Hepatocyte (in vitro differentiated cells): ENCODE results near the gene FMNL2. TPM values are rescaled to one million over a fixed set of nuclear protein-coding genes. Genes with fewer than 3 reads are reported as not detected.

Source experiments
- DNase-seq: peaks from one replicate; pipeline ENCODE4 v3.0.0-alpha.2; 2016; ENCODE audit warnings: low spot score
- H2AFZ ChIP-seq: fragments of 200-600 bp; sonication (generic); 2 replicates; pipeline ENCODE4 v1.6.0; 2016; ENCODE audit warnings: antibody characterized with exemption, mild to moderate bottlenecking
- H3K27ac ChIP-seq: fragments of 200-600 bp; sonication (generic); 2 replicates; pipeline ENCODE4 v1.5.1; 2016; ENCODE audit warnings: mild to moderate bottlenecking
- H3K27me3 ChIP-seq: fragments of 200-600 bp; sonication (generic); 2 replicates; pipeline ENCODE4 v1.6.1; 2016
- H3K36me3 ChIP-seq: fragments of 200-600 bp; sonication (generic); replicated peaks from 2 replicates; pipeline ENCODE4 v1.5.1; 2016; ENCODE audit warnings: low read depth; ENCODE audit not compliant: insufficient read depth
- H3K4me1 ChIP-seq: fragments of 200-600 bp; sonication (generic); 2 replicates; pipeline ENCODE4 v1.5.1; 2016; ENCODE audit warnings: mild to moderate bottlenecking, moderate library complexity; ENCODE audit not compliant: insufficient read depth
- H3K4me2 ChIP-seq: fragments of 200-600 bp; sonication (generic); 2 replicates; pipeline ENCODE4 v1.6.0; 2016
- H3K4me3 ChIP-seq: fragments of 200-600 bp; sonication (generic); 2 replicates; pipeline ENCODE4 v1.5.1; 2016; ENCODE audit warnings: mild to moderate bottlenecking
- H3K79me2 ChIP-seq: fragments of 200-600 bp; sonication (generic); 2 replicates; pipeline ENCODE4 v1.6.0; 2017; ENCODE audit warnings: mild to moderate bottlenecking
- H3K9me2 ChIP-seq: fragments of 200-600 bp; sonication (generic); replicated peaks from 2 replicates; pipeline ENCODE4 v1.6.0; 2017; ENCODE audit warnings: mild to moderate bottlenecking; ENCODE audit not compliant: insufficient read depth
- H3K9me3 ChIP-seq: fragments of 200-600 bp; sonication (generic); 2 replicates; pipeline ENCODE4 v1.5.1; 2016; ENCODE audit warnings: low read depth, mild to moderate bottlenecking
- H4K20me1 ChIP-seq: fragments of 200-600 bp; sonication (generic); 2 replicates; pipeline ENCODE4 v1.6.0; 2016; ENCODE audit warnings: mild to moderate bottlenecking; ENCODE audit not compliant: insufficient read depth, poor library complexity, severe bottlenecking
- EZH2 ChIP-seq: fragments of 200-600 bp; sonication (generic); IDR thresholded peaks from 2 replicates; pipeline ENCODE4 v1.6.1; 2016; ENCODE audit warnings: antibody characterized with exemption, mild to moderate bottlenecking, borderline replicate concordance
- EZH2phosphoT487 ChIP-seq: fragments of 200-600 bp; sonication (generic); IDR thresholded peaks from one replicate; pipeline ENCODE4 v1.6.1; 2018; ENCODE audit warnings: antibody characterized with exemption, mild to moderate bottlenecking, low read depth, moderate library complexity; ENCODE audit not compliant: unreplicated experiment, severe bottlenecking
- WGBS: methylation state at CpG from one replicate; pipeline ENCODE4 v1.1.6; 2016; ENCODE audit warnings: low lambda C conversion rate; ENCODE audit errors: missing lambda C conversion rate; 5-methylcytosine and 5-hydroxymethylcytosine counted together
- polyA plus RNA-seq: library from polyadenylated mRNA; unstranded; fragments of >200 nt; fragmentation: Nextera tagmentation; extraction: Ambion mirVana; gene quantifications from 2 replicates; pipeline ENCODE4 v1.2.1, GENCODE V29; 2016
- total RNA-seq: library from RNA; depleted of rRNA; stranded (reverse); fragments of >200 nt; gene quantifications from 2 replicates; pipeline ENCODE4 v1.2.3, GENCODE V29; 2014
- TF ChIP-seq, protein P1 (sequence below): fragments of 200-600 bp; sonication (generic); IDR thresholded peaks from 2 replicates; pipeline ENCODE4 v1.5.1; 2016; ENCODE audit warnings: antibody characterized with exemption, mild to moderate bottlenecking; ENCODE audit not compliant: poor library complexity

The FMNL2 gene
- total and polyA plus RNA-seq, 2 experiments from 2014 or later: 11.7 to 53.6 TPM

DNA sequence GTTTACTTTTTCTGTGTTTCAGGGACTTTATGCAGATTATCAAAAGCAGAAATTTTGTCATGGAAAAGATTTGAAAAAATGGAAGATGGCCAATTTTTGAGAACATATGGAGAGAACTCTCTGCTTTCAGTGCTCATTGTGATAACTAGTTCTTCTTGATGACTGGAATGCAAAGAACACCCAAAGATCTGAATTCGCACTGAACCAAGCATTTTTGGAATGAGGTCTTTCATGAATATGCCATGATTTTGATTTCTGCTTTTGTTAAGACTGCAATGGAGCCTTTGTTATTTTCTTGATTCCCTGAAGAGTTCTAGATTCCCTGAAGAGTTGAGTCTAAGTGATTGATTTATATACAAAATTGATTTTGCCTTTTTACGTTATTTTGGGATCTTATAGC is 124.1 kb downstream of the FMNL2 start:
- Histone ChIP-seq H3K27ac (no peak overlapping the region), H4K20me1 (no peaks in the 10 kb centered on the region), H3K36me3 (no peaks in the 10 kb centered on the region), H3K9me2 (no peaks in the 10 kb centered on the region), H2AFZ (no peak overlapping the region), H3K9me3 (no peaks in the 10 kb centered on the region), H3K79me2 (peaks cover 84% of the 10 kb centered on the region), H3K4me1 (no peaks in the 10 kb centered on the region), H3K4me3 (no peak overlapping the region), H3K4me2 (no peak overlapping the region), H3K27me3 (no peaks in the 10 kb centered on the region)
- WGBS: 85% methylated on average over 2 of the region's 2 CpGs
- TF ChIP-seq EZH2phosphoT487 (no peak), EZH2 (no peak)
- TF ChIP-seq, protein P1, sequence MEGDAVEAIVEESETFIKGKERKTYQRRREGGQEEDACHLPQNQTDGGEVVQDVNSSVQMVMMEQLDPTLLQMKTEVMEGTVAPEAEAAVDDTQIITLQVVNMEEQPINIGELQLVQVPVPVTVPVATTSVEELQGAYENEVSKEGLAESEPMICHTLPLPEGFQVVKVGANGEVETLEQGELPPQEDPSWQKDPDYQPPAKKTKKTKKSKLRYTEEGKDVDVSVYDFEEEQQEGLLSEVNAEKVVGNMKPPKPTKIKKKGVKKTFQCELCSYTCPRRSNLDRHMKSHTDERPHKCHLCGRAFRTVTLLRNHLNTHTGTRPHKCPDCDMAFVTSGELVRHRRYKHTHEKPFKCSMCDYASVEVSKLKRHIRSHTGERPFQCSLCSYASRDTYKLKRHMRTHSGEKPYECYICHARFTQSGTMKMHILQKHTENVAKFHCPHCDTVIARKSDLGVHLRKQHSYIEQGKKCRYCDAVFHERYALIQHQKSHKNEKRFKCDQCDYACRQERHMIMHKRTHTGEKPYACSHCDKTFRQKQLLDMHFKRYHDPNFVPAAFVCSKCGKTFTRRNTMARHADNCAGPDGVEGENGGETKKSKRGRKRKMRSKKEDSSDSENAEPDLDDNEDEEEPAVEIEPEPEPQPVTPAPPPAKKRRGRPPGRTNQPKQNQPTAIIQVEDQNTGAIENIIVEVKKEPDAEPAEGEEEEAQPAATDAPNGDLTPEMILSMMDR: no peak
- DNase-seq: no peak

DNA sequence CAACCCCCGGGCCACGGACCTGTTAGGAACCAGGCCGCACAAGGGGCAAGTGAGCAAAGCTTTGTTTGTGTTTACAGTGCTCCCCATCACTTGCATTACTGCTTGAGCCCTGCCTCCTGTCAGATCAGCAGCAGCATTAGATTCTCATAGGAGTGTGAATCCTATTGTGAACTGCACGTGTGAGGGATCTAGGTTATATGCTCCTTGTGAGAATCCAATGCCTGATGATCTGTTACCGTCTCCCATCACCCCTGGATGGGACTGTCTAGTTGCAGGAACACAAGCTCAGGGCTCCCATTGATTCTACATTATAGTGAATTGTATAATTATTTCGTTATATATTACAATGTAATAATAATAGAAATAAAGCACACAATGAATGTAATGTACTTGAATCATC is 125.6 kb downstream of the FMNL2 start:
- TF ChIP-seq EZH2phosphoT487 (no peak), EZH2 (no peak)
- TF ChIP-seq, protein P1: no peak
- Histone ChIP-seq H3K36me3 (no peaks in the 10 kb centered on the region), H3K4me3 (no peak overlapping the region), H4K20me1 (no peaks in the 10 kb centered on the region), H3K4me1 (peaks cover 1% of the 10 kb centered on the region), H3K79me2 (peaks cover 85% of the 10 kb centered on the region), H3K27me3 (no peaks in the 10 kb centered on the region), H2AFZ (no peak overlapping the region), H3K4me2 (no peak overlapping the region), H3K27ac (no peak overlapping the region), H3K9me2 (no peaks in the 10 kb centered on the region), H3K9me3 (no peaks in the 10 kb centered on the region)
- no peak for DNase-seq
- WGBS: 92% methylated on average over 6 of the region's 6 CpGs

DNA sequence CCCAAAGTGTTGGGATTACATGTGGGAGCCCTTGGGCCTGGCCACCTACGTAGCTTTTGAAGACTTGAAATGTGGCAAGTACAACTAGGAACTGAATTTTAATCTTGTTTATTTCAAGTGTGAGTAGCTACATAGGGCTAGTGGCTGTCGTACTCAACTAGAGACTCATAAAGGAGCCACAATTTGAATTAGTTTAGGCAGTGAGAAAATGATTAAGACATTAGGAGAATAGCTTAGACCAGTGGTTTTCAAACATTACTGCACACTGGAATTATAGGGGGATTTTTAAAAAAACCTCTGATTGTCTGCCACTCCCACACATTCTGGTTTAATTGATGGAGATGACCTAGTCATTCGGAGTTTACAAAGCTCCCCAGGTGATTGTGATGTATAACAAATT is 127.1 kb downstream of the FMNL2 start:
- Histone ChIP-seq H3K4me1 (peaks cover 17% of the 10 kb centered on the region), H3K79me2 (peaks cover 80% of the 10 kb centered on the region), H3K27me3 (no peaks in the 10 kb centered on the region), H3K9me3 (no peaks in the 10 kb centered on the region), H4K20me1 (no peaks in the 10 kb centered on the region), H3K9me2 (no peaks in the 10 kb centered on the region), H3K36me3 (no peaks in the 10 kb centered on the region), H3K4me2 (no peak overlapping the region), H3K4me3 (no peak overlapping the region), H2AFZ (no peak overlapping the region), H3K27ac (no peak overlapping the region)
- DNase-seq: no peak
- TF ChIP-seq EZH2phosphoT487: no peak
- 93% methylated on average over 3 of the region's 3 CpGs for WGBS

DNA sequence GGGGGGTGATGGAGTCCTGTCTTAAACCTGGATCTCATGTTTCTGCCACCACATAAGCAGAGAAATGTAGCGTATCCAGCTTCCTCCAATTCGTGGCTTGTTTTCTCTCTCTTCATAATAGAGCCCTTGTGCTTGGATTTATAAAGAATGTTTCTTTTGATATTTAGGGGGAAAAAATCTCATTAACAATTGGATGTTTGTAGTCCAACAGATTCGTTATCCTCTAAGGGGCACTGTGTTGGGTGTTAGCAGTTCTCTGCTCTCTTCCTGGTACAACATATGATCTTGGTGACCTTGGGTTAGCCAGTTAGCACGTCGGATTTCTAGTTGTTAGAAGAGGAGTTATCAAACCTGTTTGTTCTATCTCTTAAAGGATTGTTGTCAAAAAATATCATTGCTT is 127.8 kb downstream of the FMNL2 start:
- TF ChIP-seq EZH2: no peak
- TF ChIP-seq EZH2phosphoT487: no peak

More for the DNA sequence above, 127.8 kb downstream of the FMNL2 start:
- Histone ChIP-seq H3K36me3 (no peaks in the 10 kb centered on the region), H3K9me2 (no peaks in the 10 kb centered on the region), H3K27ac (no peak overlapping the region), H3K4me2 (no peak overlapping the region), H3K4me1 (peaks cover 22% of the 10 kb centered on the region), H3K9me3 (no peaks in the 10 kb centered on the region), H3K79me2 (peaks cover 75% of the 10 kb centered on the region), H3K4me3 (no peak overlapping the region), H4K20me1 (no peaks in the 10 kb centered on the region), H2AFZ (no peak overlapping the region), H3K27me3 (no peaks in the 10 kb centered on the region)
- WGBS: 78% methylated on average over 5 of the region's 5 CpGs
- no peak for DNase-seq
